HepG2 (cell line): ENCODE results near the gene ENG.

Experiments used
- EZH2 ChIP-seq: conservative IDR thresholded peaks from 2 replicates; pipeline ENCODE4 v1.6.1; 2012; ENCODE audit warnings: mild to moderate bottlenecking, low read depth, low read length, moderate library complexity
- HMGXB4 ChIP-seq, 2 experiments: sonication (generic) in 1 of 2; formaldehyde crosslinking in 1 of 2; IDR thresholded peaks; 2 replicates each; pipeline versions ENCODE4 v1.4.0 to v1.6.1; 2018 to 2020; ENCODE audit warnings: missing genetic modification reagents in 2 of 2, borderline replicate concordance in 1 of 2, low read depth in 1 of 2, mild to moderate bottlenecking in 1 of 2, missing biosample characterization in 1 of 2
- NFE2L2 ChIP-seq: fragments of 150-350 bp; IDR thresholded peaks from 2 replicates; pipeline ENCODE4 v1.6.1; 2014; ENCODE audit warnings: low read length
- POLR2A ChIP-seq, 2 experiments: IDR thresholded peaks; 2 replicates each; pipeline ENCODE4 v1.6.1; 2011; ENCODE audit warnings: low read depth in 2 of 2, low read length in 2 of 2, mild to moderate bottlenecking in 1 of 2, moderate library complexity in 1 of 2; ENCODE audit not compliant: insufficient read depth in 1 of 2
- RELA ChIP-seq: sonication (generic); formaldehyde crosslinking; IDR thresholded peaks from 2 replicates; pipeline ENCODE4 v1.4.0; 2020; ENCODE audit warnings: missing genetic modification reagents
- ZNF235 ChIP-seq: sonication (generic); formaldehyde crosslinking; IDR thresholded peaks from 2 replicates; pipeline ENCODE4 v1.8.1; 2023; ENCODE audit warnings: mild to moderate bottlenecking, missing genetic modification reagents, borderline replicate concordance
- ZNF3 ChIP-seq: IDR thresholded peaks from 2 replicates; pipeline ENCODE4 v1.7.0; 2017; ENCODE audit warnings: inconsistent platforms
- TF ChIP-seq, protein P1 (sequence below): sonication (generic); formaldehyde crosslinking; IDR thresholded peaks from 2 replicates; pipeline ENCODE4 v1.5.1; 2020; ENCODE audit warnings: mild to moderate bottlenecking, missing genetic modification reagents, borderline replicate concordance

GRCh38 chr9:127885508-127886281 is 31.2 kb upstream of the ENG start:
- TF ChIP-seq NFE2L2 (no peak), HMGXB4 (CRISPR knock-in tag; IDR thresholded peaks at IDR 0.05; ENCODE audit: borderline replicate concordance in 1 of 2, low read depth in 1 of 2) (no peak), EZH2 (no peak), POLR2A (IDR thresholded peaks at IDR 0.05; ENCODE audit: insufficient read depth in 1 of 2, low read depth in 2 of 2, low read length in 2 of 2) (no peak), RELA (CRISPR knock-in tag) (no peak), ZNF3 (CRISPR knock-in tag) (no peak), ZNF235 (no peak)
- TF ChIP-seq, protein P1, sequence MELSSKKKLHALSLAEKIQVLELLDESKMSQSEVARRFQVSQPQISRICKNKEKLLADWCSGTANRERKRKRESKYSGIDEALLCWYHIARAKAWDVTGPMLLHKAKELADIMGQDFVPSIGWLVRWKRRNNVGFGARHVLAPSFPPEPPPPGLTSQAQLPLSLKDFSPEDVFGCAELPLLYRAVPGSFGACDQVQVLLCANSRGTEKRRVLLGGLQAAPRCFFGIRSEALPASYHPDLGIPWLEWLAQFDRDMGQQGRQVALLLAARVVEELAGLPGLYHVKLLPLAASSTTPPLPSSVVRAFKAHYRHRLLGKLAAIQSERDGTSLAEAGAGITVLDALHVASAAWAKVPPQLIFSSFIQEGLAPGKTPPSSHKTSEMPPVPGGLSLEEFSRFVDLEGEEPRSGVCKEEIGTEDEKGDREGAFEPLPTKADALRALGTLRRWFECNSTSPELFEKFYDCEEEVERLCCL (CRISPR knock-in tag) = no peak
